Kidney capillary endothelial cell (primary cell): ENCODE results near the gene TMEM165.

Experiments used
- DNase-seq: peaks from one replicate; pipeline ENCODE4 v3.0.0-alpha.2; 2018; ENCODE audit warnings: low spot score

Gene TMEM165

DNA sequence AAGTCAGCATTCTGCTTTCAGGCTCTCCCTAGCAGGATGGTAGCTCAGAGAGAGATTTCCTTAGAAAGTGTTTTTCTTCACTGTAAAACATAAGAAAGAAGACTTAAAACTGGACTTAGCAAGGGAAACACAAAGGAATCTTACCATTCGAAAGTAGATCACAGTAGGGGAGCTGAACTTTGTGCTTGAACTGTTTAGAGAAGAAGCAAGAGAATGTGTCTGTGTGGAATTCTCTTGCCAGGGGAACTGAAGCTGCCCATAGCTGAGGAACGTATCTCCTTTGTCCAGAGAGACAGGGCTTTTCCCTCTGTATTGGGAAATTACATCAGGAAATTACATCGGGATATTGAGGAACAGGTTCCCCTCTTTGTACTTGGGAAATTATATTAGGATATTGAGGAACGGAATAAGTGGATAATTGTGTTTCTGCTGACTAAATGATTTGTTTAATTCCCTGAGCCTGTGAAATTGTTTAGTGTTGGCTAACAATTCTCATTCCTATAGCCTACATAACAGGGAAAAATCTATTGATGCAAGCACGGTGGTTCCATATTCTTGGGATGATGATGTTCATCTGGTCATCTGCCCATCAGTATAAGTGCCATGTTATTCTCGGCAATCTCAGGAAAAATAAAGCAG lies 28.6 kb upstream of the TMEM165 start:
- DNase-seq: no peak

DNA sequence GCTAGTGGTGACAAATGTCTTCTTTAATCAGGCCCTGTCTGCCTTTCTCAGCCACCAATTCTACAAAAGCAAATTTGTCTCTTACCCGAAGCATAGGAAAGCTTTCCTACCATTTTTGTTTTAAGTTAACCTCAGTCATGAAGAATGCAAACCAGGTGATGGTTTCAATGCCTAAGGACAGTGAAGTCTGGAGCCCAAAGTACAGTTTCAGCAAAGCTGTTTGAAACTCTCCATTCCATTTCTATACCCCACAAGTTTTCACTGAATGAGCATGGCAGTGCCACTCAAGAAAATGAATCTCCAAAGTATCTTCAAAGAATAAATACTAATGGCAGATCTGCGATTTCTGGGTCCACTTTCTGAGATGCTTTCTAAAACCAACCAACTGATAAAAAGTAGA lies 25.8 kb upstream of the TMEM165 start:
- DNase-seq: no peak

DNA sequence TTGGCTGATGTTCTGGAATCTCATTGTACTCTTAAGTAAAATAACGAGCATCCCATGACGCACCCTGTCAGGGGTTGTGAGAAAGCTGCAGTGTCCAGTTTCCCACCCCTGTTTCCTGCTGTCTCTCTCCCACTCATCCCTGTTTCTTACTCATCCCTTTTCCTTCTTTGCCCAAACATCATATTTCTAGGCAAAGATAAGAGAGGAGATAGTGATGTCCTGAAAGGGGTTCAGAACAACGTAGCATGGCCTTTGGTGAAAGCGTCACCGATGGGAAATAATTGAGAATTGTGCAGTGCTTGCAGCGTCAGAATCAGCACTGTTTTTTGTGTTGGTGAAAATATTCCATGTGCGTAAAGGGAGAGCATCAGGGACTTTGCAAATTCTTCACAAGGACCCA lies 23.5 kb upstream of the TMEM165 start:
- no peak for DNase-seq

DNA sequence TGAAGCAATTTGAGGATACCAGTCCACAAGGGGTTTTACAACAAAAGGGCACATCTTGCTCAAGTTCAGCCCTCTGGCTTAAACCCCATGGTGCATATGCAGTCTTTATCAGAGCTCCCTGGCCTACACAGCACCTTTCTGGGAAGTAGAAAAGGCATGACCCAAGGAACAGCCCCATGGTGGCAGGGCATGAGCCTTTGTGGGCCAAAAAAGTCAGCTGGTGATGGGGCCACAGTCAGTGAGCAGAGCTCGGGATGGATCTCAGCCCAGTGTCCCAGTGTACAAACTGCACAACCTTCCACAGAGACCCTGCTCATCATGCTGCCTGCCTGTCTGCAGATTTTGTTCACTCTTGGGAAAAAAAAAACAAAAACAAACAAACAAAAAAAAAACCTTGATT lies 22.3 kb upstream of the TMEM165 start:
- no peak for DNase-seq

DNA sequence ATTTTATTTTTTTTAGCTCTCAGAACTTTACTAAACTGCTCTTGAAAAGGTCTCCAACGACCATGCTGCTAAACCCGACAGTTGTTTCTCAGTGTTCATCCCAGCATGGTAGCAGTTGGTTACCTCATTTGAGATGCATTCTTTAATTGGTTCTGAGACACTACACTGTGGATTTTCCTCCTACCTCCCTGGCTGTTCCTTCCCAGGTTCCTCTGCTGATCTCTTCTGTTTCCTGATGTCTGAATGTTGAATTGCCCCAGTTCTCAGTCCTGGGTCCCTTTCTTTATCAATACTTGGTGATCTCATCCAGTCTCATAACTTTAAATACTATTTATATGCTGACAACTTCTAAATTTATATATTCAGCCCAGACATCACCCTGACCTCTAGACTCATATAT lies 19.1 kb upstream of the TMEM165 start:
- no peak for DNase-seq

DNA sequence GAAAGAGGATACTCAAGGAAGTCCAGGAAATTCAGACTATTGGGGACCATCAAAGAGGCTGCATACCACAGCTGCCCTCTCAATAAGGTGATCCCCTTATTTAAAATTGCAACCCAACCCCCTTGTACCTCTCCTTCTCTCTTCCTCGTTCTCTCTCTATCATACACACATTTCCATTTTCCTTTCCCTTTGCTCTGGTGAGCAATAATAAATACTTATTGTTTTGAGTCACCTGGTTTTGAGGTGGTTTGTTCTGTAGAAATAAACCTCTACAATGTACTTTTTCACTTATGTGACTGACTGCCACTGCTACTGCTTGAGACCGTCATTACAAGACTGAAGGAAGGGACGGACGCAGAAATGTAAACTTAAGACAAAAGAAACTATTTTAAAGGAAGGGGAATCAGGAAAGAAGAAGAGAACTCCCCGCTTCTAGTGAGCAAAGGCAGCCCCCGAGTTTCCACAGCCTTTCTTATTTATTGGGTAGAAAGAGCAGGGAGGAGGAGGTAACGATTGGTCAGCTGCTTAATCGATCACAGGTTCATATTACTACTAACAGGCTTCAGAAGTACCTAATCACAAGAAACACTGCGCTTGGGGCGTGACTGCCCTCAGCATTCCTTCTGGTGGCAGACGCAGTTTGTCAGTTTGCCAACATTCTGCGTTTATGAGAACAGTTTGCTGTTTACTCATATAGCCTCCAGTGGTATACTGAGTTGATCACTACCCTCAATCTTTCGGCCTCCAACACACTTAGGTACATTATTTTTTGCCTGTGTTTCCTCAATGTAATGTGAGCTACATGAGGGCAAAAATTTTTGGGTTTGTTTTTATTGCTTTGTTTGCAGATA lies 16.9 kb upstream of the TMEM165 start:
- DNase-seq: no peak

DNA sequence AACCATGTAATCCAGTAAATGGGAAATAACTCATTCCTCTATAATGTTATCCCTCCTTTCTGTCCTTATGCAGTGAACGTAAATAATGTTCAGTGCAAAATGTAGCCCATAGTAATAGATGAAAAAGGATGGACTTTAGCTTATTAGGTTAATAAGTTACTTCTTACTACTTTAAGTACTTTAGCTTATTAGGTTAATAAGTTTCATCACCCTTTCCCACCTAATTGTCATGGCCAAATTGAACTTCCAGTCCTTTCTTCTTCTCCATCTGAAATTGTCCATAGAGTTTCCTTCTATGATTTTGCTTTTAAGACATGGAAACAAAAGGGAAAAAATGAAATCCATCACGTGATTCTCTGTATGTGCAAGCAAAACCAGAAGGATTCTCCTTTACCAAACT lies 15.2 kb upstream of the TMEM165 start:
- no peak for DNase-seq

DNA sequence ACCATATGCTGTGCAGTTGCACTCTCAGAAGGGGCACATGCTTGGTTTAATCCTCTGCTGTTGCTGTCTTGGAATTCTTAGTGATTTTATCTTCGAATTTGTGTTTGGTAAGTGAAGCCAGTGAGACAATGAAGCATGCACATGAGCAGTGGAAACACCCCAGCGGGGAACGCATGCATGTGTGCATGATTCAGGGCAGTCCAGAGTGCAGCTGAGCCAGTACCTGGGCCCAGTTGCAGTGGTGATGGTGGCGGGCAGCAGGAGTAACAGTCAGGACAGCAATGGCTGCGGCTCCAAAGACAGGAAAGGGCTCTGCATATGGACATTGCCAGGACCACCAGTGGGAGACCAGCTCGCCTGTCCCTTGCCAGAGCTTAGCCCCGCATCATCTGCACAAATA lies 14.3 kb upstream of the TMEM165 start:
- DNase-seq: no peak

DNA sequence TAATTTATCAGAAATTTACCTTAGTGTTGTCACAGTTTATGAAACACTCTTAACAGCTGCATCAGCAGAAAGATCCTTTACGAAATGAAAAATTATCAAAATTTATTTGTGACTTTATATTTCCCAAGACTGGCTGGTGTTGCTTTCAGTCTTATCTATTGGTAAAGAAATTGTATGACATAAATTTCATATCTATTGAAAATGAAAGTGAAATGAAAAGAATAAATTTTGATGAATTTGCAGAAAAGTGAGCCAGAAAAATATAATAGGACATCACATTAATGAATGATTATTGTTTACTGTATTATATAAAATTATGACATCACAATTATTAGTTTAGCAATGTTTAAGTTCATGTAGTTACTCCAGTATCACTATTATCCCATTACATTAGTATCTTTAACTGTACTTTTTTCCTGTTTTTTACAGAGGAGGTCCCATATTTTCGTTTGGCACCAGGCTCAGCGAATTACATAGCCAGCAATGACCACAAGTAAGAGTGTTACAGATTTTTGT lies 13.2 kb upstream of the TMEM165 start:
- DNase-seq: no peak

DNA sequence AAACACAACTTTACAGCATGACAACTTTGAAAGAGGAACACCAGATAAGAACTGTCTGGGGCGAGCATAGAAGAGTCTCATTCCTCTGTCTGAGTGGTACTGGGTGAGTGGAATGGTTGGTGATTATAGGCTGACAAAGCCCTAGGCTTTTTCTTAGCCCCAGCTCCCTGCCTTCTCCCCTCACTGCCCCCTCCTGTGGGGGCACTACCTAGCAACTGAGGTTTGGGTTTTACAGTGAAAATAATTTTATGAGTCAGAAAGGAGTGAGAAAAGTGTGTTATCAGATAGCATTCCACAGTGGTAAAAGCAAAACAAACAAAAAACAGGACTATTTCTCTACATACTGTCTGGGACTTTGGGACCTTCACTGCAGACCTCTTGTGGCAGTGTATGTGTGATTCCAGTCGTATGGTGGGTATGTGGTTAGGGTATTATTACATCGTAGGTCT lies 10.5 kb upstream of the TMEM165 start:
- DNase-seq: no peak

DNA sequence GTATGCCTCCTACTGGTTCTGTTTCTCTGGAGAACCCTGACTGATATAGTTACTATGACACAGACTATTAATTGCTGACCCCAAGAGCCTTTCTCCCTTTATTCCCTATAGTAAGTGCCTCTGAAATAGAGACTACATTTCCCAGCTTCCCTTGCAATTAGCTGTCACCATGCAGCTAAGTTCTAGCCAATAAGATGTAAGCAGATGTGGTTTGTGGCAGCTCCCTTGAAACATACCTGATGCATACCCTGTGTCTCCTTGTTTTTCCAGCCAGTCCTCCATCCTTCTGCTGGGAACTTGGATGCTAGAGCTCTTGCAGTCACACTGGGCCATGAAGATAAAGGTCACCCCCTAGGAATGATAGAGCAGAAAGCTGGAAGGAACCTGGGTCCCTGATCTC lies 9.7 kb upstream of the TMEM165 start:
- DNase-seq: no peak

DNA sequence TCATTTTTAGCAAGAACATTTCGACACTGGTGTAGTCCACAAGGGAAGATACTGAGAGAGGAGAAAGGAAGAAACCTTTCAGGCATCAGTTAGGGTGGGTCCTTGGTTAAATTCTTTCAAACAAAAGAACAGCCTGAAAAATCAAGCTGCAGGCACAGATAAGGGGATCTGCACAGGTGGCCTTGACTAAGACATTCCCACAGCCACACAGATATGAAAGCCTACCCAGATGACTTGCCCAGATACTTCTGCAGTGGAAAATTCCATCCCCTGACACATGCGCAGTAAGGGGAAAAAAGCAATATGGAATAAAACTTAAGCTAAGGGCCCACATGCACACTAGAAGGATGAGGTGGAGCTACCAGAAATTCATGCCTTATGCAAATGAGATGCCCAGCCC lies 8.9 kb upstream of the TMEM165 start:
- no peak for DNase-seq

DNA sequence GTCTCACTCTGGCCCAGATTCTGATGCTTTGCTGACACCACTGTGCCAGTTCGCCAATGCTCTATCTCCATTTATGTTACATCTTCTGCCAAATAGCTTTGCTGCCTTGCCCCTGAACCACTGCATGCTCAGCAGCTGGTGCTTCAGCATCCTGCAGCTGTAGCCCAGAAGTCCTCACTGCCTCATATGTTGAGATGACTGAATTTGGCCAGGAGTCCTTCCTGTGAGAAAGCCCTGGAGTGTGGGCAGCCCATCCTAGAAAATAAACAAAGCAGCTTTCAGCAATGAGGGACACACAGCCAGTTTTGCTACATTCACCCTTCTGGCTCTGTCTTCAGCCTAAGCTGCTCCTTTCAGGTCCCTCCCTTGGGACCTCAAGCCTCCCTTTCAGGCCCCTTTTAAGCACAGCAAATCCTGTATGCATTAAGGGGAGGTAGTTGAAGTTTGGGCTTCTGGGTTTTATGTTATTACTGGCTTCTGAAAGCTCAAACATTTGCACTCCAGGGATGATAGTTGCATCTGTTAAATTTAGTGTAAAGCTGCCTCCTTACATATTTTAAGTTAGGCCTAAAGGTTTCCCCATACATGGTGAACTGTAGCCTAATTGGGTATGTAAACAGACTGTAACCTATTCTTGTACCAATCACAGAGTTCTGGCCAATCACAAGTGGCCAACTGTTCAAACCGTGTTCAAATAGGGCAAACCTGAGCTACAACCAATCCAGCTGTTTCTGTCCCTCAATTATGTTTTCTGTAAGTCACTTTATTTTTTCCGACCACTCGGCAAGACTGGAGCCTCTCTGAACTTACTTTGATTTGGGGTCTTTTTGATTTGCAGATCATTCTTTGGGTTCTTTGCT lies 2.1 kb upstream of the TMEM165 start:
- no peak for DNase-seq

DNA sequence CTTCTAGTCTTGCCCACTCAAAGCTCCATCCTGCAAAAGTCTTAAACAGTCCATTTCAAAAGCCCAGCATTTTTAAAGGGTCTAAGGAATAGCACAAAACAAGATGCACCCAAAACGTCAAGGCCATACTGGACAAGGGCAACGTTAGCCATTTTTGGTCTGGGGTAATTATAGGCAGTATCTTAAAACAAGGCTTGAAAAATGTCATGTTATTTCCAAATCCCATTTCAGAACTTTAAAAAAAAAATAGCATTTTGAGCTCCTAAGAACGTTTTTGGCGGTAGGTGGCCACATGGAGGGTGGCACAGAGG lies 584 bp upstream of the TMEM165 start:
- DNase-seq: no peak

DNA sequence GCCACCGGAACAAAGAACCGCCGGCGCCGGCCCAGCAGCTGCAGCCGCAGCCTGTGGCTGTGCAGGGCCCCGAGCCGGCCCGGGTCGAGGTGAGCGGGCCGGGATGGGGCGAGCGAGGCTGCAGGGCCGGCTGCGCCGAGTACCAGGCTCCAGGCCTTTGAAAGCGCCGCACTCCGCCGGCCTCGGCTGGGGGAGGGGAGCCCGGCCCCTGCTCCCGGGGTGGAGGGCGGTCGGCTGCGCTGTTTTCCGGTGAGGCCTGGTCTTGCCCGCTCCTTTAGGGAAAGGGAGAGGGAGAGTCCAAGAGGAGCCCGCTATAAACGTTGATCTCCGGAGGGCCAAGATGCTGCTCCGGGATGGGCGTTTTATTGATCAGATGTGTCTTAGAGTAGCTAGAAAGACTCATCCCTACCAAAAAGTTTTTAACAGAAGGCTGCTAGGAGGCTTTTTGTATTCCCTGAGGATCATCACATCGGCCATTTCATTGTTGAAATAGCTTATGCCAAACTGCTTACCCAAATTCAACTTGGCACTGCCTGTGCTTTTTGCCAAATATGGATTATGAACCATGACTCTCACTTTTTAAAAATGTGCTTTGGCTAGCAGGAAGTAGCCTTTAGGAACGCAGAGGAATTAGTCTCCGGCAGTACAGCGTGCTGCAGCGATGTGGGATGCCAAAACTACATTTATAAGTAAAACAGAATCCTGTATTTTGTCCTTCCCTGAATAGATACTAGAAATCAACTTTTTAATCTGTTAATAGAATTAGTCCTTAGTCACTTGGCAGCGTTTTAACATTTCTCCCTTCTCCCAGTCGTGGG lies 760 bp downstream of the TMEM165 start:
- DNase-seq: peak; percentile 55

DNA sequence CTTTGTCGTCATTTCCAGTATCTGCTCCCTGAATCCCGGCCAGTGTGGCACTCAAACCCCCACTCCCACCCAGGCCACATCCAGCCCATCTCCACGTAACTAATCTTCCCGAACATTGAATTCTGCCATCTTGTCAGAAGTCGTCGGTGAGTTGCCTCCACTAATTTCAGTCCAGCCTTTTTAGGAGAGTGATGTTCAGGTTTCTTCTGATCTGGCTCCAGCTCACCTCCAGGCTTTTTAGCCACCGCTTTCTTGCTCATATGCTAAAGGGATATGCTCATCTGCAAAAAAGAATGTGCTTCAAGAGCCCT lies 1.3 kb downstream of the TMEM165 start:
- DNase-seq: no peak

DNA sequence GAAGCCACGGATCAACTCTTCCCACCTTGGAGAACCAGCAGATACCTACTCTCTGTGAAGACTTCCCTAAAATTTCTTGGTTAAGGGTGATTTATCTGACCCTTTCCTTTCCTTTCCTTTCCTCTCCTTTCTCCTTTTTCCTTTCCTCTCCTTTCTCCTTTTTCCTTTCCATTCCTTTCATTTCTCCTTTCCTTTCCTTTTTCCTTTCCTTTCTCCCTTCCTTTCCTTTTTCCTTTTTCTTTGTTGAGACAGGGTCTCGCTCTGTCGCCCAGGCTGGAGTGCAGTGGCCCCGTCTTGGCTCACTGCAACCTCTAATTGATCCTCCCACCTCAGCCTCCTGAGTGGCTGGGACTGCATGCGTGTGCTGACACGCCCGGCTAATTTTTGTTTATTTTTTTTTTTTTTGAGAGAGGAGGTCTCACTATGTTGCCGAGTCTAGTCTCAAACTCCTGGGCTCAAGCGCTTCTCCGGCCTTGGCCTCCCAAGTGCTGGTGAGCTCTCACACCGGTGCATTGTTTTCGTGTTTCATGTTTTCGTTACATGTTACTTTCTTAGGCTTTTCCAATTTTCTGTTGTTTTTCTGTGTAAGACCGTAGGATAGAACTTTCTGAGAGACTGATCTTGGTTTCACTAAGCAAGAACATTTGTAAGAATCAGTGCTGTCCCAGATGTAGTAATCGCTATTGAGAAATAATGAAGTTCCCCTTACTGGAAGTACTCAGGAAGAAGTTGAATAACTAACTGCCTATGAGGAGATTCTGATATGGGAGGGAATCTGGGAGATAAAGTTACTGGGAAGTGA lies 2.0 kb downstream of the TMEM165 start:
- no peak for DNase-seq

DNA sequence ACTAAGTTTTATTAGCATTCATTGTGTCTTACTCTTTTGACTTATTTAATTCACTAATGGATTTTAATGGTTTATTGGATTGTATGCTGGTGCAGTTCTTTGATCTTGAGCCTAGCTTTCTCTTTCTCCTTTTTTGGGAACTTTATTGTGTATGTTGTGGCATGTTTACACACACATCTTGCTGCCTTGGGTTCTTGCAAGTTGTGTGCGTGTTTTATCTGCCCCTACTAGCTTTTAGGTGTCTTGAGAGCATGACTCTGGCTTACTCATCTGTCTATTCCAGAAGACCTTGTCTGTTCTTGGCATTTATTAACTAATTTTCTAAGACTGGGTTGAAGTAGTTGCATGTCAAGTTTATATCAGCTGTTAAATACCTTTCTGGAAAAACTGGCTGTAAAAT lies 2.7 kb downstream of the TMEM165 start:
- DNase-seq: no peak

DNA sequence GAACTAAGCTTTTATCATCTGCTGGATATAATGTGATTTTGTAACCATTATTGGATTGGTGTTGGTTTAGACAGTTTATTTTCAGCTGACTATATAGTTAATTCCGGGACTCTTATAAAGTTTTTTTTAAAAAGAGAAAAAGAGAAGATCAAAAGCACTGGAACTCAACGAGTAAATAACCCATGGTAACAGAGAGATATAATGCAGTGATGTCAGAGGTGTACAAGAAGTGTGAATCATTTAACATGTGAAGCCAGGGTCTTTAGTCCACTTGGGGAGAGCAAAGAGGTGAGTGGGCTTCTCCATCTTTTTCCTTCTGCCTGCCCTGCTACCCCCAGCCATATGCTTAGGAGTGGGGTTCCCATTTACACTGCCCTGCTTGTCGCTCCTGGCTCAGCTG lies 3.2 kb downstream of the TMEM165 start:
- DNase-seq: no peak

DNA sequence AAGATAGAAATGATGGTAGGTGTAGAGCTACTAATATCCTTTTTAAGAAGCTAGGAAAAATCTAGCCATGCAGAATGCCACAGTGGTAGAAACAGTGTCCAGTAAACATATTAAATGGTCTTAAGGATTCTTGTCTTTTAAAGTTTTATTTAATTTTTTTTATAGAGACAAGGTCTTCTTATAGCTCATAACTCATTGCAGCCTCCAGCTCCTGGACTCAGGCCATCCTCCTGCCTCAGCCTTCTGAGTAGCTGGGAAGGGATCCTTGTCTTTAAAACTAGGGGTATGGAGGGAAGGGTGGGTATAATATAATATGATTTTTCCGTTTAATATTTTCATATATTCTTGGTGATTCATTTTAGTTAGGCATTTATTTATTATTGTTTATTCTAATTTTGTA lies 3.8 kb downstream of the TMEM165 start:
- no peak for DNase-seq

DNA sequence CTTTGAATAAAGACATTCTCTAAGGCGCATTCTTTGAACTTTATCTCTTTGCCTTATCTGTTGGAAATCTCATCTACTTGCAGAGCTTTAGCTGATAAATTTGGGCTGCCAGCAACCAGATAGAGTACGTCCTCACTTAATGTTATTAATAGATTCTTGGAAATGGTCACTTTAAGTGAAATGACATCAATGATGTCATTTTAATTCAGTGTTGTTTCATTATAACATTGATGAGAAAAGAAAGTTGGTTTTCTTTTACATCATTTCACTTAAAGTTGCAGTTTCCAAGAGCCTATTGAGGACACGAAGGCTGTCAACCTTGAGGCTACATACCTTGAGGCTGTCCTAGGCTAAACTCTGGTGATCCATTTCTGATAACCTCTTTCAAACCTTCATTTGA lies 9.3 kb downstream of the TMEM165 start:
- DNase-seq: no peak
